Measurements from ENCODE around the gene ZNF710.

GRCh38 chr15:90114451-90114901, 113.4 kb downstream of the ZNF710 start:
- no peak for TF ChIP-seq POLR2A (IDR thresholded peaks at IDR 0.05; ENCODE audit: low read length)
- no peak for TF ChIP-seq GATA1 (IDR thresholded peaks at IDR 0.05; ENCODE audit: low read depth, low read length)

All from erythroblast (primary cell).